Superior temporal gyrus (tissue), 1 donor: ENCODE data around the gene SUN2.

Experiments
- DNase-seq: peaks from one replicate; pipeline ENCODE4 v3.0.0-alpha.2; 2016; ENCODE audit errors: extremely low spot score

Gene SUN2

GRCh38 chr22:38717244-38717643 is 38.6 kb downstream of the SUN2 start:
- DNase-seq = no peak

DNA sequence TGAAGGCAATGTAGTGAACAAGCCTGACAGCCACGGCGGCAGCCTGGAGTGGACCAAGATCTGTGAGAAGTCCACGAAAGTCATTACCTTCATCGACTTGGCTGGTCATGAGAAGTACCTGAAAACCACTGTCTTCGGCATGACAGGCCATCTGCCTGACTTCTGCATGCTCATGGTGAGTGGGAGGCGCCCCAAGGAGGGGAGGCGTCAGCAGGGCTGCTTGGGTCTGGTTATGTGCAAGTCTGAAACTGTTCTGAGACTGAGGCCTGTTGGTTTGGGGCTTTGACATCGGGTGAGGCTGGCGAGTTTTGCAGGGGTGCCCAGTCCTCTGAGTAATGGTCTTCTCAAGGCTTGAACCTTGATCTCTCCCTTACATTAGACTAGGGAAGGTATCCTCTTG is 39.0 kb downstream of the SUN2 start:
- no peak for DNase-seq

DNA sequence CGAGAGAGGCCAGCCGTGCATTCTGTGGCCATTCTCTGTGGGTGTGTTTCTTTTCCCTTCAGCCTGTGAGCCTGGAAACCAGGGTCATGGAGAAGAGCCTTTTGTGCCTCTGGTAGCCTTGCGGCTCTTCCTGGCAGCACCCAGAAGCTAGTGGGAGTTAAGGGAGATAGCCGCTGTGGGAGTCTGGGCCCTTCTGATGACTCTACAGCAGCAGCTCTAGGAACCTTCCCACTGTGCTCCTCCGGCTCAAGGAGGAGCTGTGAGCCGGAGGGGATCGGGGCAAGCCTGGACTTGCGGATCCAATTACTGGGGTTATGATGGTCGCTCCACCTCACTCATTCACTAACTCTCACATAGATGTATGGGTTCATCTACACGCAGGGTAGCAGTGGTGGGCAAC is 39.5 kb downstream of the SUN2 start:
- DNase-seq = no peak

DNA sequence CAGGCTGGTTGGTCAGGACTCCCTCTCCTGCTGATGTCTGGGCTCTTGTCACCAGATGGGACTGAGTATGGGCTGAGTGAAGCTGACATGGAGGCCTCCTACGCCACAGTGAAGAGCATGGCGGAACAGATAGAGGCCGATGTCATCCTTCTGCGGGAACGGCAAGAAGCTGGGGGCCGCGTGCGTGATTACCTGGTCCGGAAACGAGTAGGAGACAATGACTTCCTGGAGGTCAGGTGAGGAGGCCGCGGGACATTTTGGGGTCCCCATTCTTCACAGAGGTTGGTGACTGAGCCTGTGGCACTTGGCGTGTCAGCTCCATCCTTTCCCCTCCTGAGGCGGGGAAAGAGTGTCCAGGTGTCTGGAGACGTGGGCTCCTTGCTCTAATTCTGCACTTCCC is 39.9 kb downstream of the SUN2 start:
- DNase-seq = no peak

- no peak for DNase-seq
These were observed 40.5 kb downstream of the SUN2 start for GRCh38 chr22:38715176-38715764.

DNA sequence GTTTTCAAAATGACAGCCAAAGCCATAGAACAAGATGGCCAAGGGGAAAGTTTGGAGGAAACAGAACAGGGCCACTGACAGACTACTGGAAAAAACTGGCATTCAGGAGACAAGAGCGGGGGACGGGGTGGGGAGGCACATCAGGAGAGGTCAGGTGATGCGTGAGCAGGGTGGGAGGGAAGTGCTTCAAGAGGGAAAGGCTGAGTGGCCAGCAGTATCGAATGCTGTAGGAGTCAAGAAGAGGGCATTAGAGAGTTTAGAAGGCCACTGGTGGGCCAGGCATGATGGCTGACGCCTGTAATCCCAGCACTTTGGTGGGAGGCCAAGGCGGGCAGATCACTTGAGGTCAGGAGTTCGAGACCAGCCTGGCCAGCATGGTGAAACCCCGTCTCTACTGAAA is 41.9 kb downstream of the SUN2 start:
- DNase-seq = no peak

- no peak for DNase-seq
These were observed 43.2 kb downstream of the SUN2 start for GRCh38 chr22:38712486-38713207.

DNA sequence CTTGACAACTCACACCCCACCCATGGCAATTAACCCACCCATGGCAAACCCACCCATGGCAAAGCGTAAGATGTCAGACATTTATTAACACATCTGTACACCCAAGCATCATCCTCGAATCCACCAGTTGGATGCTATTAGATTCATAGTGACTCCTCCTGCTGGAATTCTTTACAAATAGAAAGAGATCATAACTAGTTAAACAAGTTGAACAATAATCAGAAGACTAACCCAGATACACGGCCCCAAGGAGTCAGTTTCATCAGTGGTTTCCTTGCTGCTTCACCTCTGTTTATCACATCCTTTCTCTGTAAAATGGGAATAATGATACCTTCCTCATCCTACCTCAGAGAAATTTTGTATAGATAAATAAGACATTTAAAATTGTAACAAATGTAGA is 44.9 kb downstream of the SUN2 start:
- DNase-seq = no peak

DNA sequence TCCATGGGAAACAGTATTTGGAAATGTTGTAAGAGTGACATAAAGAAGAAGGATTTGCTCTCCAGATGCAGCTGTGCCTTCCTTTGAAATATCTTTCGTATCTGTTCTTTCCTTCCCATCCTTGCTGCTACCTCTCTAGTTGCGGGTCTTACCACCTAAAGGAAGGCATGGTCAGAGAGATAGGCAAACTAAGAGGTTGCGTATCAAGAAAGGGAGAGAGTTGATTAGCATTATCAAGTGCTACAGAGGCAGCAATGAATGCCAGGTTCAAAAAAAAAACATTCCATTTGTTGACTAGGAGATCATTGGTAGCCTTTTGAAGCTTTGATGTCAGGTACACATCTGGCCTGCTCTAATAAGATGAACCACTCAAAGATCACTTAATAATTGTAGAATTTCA is 45.4 kb downstream of the SUN2 start:
- no peak for DNase-seq

DNA sequence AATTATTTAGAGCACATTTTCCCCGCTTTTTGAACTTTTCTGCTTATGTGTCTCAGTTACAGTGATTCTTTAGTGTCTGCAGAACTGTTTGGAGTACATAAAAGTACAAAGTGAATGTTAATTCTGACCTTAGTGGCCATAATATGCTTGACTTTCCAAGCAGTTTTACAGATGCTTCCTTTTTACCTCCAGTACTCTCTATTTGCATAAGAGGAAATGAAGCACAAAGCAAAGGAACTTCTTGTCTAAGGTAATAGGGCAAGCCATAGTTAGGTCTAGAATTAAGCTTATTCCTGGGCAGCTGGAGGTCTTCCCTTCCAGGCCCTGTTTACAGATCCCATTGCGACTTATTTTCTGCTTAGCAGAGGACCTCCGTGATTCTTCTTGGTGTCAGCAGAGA is 46.5 kb downstream of the SUN2 start:
- no peak for DNase-seq

- DNase-seq = no peak
These were observed 47.8 kb downstream of the SUN2 start for GRCh38 chr22:38707984-38708383.

DNA sequence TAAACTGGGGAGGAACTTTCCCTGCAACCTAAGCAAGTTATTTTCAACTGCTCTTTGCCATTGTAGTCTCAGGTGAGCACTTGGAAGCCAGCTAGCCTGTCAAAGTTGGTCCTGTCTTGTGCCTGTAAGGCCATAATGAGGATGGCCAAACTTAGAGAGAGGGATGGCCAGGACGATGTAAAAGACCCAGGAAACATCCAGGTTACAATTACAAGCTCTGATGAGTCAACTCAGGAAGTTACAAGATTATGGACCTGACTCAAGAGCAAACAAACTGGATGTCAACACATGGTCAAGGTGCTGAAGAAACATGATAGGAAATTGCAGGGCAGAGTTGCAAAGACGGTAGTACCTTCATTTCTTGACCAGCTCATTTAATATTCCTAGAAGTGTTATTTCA is 48.5 kb downstream of the SUN2 start:
- DNase-seq = no peak

DNA sequence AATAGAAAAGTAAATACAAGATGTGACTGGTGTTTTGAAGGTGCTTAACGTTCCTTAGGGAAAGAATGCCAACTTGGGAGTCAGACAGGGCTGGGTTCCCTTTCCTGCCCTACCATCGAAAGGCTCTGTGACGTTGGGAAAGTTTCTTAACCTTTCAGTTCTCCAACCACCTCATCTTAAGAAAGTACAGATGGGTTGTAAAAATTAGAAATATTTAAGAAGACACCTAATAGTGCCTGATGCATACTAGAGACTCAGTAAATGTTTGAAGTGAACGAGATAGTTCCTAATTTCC is 49.0 kb downstream of the SUN2 start:
- no peak for DNase-seq

GRCh38 chr22:38706101-38706900 is 49.5 kb downstream of the SUN2 start:
- DNase-seq = peak; percentile 46

- DNase-seq = peak; percentile 100
These were observed 50.3 kb downstream of the SUN2 start, which contains the start of gene GTPBP1 for GRCh38 chr22:38705235-38706100. Gene GTPBP1, plus strand, starts transcription at chr22:38705944. Its CDS starts 12 bp downstream, at chr22:38705956.

GRCh38 chr22:38704654-38705234 is 51.1 kb downstream of the SUN2 start:
- DNase-seq = no peak

- DNase-seq = peak; percentile 93
These were observed 54.8 kb downstream of the SUN2 start, which contains the start of gene JOSD1 for GRCh38 chr22:38700789-38701628. Gene JOSD1, minus strand, starts transcription at chr22:38700943. Its CDS starts 956 bp downstream, at chr22:38699987.

DNA sequence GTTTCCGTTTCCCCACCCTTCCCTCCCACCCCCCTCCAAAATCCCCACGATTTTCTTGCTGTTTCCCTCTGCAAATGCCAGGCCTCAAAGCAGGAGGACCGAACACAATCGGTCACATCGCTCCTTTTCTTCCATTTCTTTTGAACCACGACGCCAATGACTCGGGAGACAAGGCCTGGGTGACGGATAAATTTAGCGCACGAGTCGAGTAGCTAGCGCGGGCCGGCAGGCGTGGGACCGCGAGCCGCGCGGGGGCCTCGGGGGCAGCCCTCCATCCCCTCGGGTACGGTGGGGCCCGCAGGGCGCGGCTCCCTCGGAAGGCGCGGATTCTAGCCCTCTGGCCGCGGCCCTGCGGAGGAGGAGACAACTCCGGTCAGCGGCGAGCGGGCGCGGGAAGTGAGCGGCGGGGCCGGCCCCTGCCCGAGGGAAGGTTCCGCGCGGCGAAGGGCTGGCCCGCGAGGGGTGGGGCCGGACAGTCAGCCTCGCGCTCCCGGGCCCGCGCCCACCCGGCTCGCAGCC is 55.5 kb downstream of the SUN2 start:
- DNase-seq = peak; percentile 35

GRCh38 chr22:38699784-38700183 is 56.0 kb downstream of the SUN2 start:
- DNase-seq = peak; percentile 42

- DNase-seq = peak; percentile 30
These were observed 56.7 kb downstream of the SUN2 start for GRCh38 chr22:38699143-38699542.
